Renal cortical epithelial cell (primary cell): ENCODE measurements around the gene KCNIP2. TPM values are rescaled to one million over a fixed set of nuclear protein-coding genes. Genes with fewer than 3 reads are reported as not detected.

Experiments
- DNase-seq: peaks from one replicate; pipeline ENCODE4 v3.0.0-alpha.2; 2011; ENCODE audit warnings: low read depth
- total RNA-seq: library from RNA; depleted of rRNA; stranded (reverse); fragments of >200 nt; gene quantifications from 2 replicates; pipeline ENCODE4 v1.2.3, GENCODE V29; 2014

Gene KCNIP2
- total RNA-seq, 1 donor from 2014 or later: 0.35 TPM

GRCh38 chr10:101783736-101784118, 59.9 kb downstream of the KCNIP2 start:
- peak; percentile 1 for DNase-seq

GRCh38 chr10:101782811-101783735, 60.5 kb downstream of the KCNIP2 start, which contains the start of gene NPM3:
TSS of gene NPM3 (minus strand) at chr10:101783446. CDS start at chr10:101783390, 56 bp downstream.
- DNase-seq: peak; percentile 54

GRCh38 chr10:101781984-101782810, 61.4 kb downstream of the KCNIP2 start:
- DNase-seq: no peak

- DNase-seq: no peak
Measured at GRCh38 chr10:101781655-101781983, 62.0 kb downstream of the KCNIP2 start.

- peak; percentile 27 for DNase-seq
Measured at GRCh38 chr10:101780818-101781654, 62.6 kb downstream of the KCNIP2 start.

GRCh38 chr10:101780187-101780817, 63.3 kb downstream of the KCNIP2 start:
- no peak for DNase-seq

GRCh38 chr10:101779544-101780186, 63.9 kb downstream of the KCNIP2 start:
- DNase-seq: no peak

- no peak for DNase-seq
Measured at GRCh38 chr10:101778781-101779543, 64.6 kb downstream of the KCNIP2 start.

GRCh38 chr10:101778151-101778780, 65.3 kb downstream of the KCNIP2 start:
- DNase-seq: no peak

- DNase-seq: no peak
Measured at GRCh38 chr10:101777619-101778145, 65.9 kb downstream of the KCNIP2 start.

GRCh38 chr10:101776161-101776817, 67.3 kb downstream of the KCNIP2 start:
- no peak for DNase-seq

Other genes starting within 250 kb of the KCNIP2 start
- 32.3 and 43.2 TPM in 2 replicates for gene FBXW4, start 148.6 kb downstream of the KCNIP2 start, total RNA-seq
- not detected in 2 replicates for gene FGF8, start 67.7 kb downstream of the KCNIP2 start, total RNA-seq
- 55.2 and 236 TPM in 2 replicates for gene NPM3, start 60.4 kb downstream of the KCNIP2 start, total RNA-seq
- 67.0 and 116 TPM in 2 replicates for gene OGA, start 25.4 kb downstream of the KCNIP2 start, total RNA-seq
- gene ARMH3, start 212.4 kb upstream of the KCNIP2 start, total RNA-seq: 5.9 and 18.4 TPM in 2 replicates
- 44.8 and 86.7 TPM in 2 replicates for gene HPS6, start 221.5 kb upstream of the KCNIP2 start, total RNA-seq